T follicular helper cell (primary cell): ENCODE data around the gene SLC35B1.

Experiments
- DNase-seq: peaks from one replicate; pipeline ENCODE4 v3.0.0-alpha.2; 2020; ENCODE audit warnings: low read depth
- total RNA-seq, 2 experiments: gene quantifications; one replicate each; lab custom pipeline; 2026; lab: John Stamatoyannopoulos, UW

The SLC35B1 gene, protein sequence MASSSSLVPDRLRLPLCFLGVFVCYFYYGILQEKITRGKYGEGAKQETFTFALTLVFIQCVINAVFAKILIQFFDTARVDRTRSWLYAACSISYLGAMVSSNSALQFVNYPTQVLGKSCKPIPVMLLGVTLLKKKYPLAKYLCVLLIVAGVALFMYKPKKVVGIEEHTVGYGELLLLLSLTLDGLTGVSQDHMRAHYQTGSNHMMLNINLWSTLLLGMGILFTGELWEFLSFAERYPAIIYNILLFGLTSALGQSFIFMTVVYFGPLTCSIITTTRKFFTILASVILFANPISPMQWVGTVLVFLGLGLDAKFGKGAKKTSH
- total RNA-seq: 36.5 to 74.1 reads per million in 2 experiments

DNA sequence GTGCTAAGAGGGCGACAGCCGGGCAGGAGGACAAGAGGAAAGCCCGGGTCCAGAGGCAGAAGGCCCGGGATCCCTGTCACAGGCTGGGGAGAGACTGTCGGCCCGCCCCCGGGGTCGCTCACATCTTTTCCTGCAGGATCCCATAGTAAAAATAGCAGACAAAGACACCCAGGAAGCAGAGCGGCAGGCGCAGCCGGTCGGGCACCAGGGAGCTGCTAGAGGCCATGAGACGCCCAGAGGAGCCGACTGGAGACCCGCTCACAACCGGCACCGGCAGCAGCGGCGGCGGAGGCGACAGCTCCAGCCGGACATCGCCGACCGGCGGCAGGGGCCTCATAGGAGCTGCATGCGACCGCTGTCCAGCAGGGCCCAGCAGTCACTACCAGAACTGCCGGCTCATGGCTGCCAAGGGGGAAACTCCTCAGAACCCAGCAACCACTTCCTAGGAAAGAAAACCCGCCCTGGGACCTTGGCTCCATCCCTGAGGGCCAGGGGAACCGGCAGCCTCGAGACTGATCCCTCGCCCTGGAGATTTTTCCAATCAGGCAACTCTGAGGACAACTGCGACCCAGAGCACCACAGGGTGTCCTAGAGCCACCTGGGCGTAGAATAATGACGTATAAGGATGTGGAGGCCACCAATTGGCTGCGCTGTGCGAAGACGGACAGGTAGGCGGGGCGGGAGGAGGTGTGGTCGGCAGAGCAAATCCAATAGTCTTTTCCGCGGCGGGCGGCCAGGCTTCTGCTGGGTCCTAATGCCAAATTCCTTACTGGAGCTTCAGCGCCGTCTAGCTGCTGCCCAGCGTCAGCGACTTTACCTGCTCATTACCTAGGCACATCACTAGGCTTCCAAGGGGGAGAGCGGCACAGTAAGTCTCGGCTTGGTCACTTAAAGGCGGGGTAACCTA, at the start of gene SLC35B1:
Gene SLC35B1, minus strand, starts transcription at position 357 of the 907 bp plus-strand sequence. Its CDS starts 131 bp downstream, at position 226.
- DNase-seq: peak; percentile 97

DNA sequence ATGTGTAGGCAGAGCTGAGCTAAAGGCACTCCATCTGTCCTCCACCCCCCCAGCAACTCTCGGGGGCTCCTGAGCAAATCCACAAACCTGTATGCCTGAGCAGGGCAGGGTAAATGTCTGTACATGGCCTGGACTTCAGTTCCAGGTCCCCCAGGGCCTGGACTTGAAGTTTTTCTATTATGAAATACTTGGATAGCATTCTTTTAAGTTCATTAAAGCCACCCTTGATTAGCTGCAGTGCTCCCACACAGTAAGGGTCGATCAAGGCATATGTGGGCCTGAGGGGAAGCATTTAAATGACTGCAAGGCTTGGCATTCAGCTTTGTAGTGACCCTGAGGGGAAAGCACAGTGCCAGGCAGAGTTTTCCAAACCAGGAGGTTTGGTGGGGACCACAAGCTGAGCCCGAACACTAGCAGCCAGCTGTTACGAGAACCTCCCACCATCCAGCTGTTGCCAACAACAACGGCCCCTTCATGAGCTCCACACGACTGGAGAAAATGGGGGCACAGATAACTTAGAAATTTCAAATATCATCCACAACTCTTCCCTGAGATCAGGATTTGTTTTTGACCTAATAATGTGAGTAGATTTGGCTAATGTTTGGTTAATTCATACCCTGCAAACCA, 49.5 kb upstream of the SLC35B1 start:
- no peak for DNase-seq

- no peak for DNase-seq
These were observed 48.8 kb upstream of the SLC35B1 start for GRCh38 chr17:49756323-49757150.

DNA sequence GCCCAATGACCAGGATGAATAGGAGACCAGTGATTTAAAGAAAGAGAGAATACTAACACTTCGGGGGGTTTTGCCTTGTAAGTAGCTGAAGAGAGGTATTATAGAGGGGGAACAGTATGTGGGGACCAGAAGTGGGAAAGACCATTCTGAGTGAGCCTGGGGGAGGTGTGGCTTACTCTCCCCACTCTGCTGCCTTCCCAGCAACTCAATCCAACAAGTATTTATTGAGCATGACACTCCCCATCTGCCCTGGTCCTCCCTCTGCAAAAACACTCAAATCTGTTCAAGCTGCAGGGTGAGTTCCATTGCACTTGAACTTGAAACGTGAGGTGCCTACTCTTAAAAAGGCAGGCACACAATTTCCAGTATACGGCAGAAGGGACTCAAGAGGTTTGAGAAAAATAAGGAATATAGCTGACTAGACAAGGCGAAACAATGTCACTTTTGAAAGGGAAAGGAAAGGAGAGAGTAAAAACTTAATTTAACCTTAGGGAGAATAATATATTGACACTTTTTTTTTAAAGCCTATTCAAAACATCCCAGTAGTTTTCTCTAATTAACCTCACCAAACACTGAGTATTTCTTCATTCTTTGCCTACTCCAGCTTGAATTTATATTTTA, 48.0 kb upstream of the SLC35B1 start:
- no peak for DNase-seq

DNA sequence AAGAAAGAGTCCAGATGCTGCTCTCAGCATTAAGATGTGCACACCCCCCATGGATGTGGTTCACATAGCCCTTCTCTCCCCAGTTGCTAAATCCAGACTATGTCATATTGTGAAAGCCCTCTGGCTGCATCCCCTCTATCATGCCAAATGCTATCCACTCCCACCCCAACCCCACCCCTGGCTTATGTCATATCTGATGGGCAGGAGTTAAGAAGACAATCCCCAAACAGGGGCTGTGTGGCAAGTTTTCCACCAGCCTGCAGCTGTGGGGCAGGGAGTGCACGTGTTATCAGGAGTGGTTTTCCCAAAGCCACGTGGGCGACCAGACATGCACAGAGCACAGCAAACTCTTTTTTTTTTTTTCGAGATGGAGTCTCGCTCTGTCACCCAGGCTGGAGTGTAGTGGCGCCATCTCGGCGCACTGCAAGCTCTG, 46.2 kb upstream of the SLC35B1 start:
- no peak for DNase-seq

- DNase-seq: no peak
These were observed 44.7 kb upstream of the SLC35B1 start for GRCh38 chr17:49752508-49752907.

- DNase-seq: no peak
These were observed 42.0 kb upstream of the SLC35B1 start for GRCh38 chr17:49749730-49750129.

DNA sequence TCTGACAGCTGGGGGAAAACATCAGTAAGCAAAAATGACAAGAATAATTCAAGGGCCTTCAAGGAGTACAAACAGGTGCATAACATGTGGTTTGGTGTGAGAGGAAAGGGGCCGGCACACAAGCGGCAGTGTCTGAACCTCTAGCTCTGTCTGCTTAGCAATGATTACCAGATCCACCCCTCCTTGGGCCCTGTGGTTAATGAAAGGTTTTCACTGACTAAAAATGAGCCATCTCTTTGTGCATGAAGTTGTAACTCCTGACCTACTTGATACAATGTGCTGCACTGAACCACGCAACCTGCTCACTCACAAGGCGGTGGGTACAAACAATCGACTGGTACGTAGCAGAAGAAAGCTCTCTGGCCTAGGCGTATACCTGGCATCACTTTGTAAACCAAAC, 41.0 kb upstream of the SLC35B1 start:
- DNase-seq: peak; percentile 50

GRCh38 chr17:49748223-49748622, 40.5 kb upstream of the SLC35B1 start:
- DNase-seq: no peak

- no peak for DNase-seq
These were observed 39.9 kb upstream of the SLC35B1 start for GRCh38 chr17:49747632-49748031.

DNA sequence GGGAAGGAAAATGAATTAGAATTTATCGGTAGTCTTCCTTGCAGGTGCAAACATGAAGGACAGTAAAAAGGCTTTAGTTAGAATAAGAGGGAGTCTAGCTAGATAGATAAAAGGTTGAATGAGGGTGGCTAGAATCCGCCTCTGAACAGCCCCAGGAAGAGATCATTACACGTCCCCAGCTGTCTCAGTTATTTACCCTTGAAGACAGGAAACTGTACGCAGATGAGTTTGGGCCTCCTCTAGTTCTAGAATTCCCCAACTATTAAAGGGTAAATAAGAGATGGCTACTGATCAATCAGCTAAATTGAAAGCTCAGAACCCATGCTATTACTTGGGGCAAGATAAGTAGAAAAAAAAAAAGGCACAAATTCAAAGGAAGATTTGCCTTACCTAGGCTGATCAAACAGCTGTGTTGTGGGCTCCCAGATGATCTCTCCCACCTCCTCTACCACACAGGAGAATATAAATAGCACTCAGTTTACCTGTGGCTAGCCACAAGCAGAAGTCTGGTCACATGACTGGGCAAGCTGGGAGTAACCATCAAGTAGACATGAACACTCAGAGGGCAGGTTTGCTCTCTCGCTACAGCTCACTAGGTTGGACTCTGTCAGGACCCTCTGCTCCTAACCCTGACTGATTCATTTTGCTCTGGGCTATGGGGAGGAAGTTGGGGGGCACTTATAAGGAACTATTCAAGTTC, 39.2 kb upstream of the SLC35B1 start:
- peak; percentile 27 for DNase-seq

DNA sequence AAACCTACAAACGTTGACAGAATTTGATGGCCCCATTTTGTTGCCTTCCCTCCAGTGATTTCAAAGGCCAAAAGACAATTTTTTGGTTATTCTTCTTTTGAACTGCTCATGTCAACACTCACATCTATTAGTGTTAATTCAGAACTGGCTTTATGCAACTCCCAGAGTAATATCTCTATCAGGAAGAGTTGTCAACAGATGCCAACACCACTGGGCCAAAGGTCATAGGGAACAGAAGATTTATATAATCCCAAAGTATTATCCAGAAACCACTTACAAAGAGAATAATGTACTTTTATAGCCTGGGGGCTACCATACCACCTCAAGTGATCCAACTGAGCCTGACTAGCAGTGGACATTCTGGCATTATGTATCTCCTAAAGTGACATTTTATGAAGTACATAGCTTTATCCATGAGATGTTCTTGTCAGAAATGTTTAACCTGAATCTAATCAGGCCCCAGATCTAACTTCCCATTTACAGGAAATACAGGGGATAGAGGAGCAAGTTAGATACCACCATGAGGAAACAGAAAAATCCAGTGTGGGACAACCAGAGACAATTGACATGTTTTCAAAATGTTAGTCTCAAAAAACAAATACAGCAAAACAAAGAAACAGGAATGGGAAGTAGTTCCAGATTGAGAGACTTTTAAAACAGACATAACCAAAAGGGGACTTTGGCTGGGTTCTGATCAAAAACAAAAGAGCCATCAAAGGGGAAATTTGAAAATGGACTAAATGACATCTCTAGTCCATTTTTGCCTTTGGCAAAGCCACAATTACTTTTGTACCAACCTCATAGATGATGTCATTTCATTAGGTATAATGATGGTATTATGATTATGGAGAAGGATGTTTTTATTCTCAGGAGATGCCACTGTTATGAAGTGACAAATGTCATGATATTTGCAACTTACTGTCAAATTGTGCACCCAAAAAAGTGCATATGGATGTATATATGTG, 37.7 kb upstream of the SLC35B1 start:
- DNase-seq: no peak

DNA sequence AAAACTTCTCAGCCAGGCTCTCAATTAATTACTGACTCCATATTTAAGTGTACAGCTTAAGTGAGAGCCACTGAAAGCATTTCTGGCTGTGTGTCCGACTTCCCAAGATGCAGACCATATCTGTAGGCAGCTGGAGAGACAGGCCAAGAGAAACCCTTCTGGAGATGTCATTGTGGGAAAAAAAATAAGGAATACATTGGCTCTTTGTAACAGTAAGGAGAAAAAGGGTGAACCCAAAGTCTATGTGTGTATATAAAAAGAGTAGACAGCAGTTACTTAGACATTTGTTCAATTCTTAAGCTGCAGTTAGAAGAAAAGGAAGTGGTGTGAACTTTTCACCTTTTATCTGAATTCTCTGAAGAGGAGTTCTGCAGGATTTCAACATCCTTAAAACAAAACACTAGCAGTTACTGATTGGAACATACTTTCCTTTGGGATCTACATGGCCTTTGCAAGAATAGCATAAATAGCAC, 34.4 kb upstream of the SLC35B1 start:
- no peak for DNase-seq

GRCh38 chr17:49741692-49742076, 33.9 kb upstream of the SLC35B1 start:
- DNase-seq: no peak

GRCh38 chr17:49741009-49741691, 33.4 kb upstream of the SLC35B1 start:
- DNase-seq: no peak

- DNase-seq: peak; percentile 95
These were observed 32.0 kb upstream of the SLC35B1 start for GRCh38 chr17:49739641-49740271.

DNA sequence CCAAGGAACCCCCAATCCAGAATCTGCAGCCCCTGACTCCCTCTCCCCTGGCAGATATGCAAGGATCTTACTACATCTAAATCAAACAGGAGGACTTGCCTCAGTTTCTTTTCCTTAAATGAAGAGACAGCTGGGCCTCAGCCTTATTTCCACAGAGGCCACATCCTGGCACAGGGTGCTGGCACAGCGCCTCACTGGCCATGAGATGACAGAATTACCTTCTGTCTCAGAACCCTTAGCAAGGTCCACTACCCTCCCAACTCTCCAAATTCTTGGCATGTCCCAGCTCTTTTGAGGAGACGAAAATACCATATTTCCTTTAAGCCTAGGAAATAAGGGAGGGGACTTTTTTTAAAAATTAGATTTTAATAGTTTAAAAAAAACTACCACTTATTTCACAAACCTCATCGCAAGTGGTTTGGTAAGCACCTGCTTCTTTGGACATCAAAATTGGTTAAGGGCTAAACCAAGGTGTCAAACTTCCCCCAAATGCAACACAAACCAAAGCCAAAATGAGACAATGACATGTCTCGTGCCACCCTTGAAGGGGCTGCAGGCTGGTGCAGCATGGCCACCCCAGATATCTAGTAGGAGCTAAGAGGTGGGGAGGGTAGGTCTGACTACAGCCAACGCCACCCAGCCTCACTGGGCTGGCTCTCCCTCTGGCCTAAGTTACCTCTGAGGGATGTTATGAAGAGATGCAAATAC, 30.8 kb upstream of the SLC35B1 start:
- DNase-seq: no peak
